GM19372 (cell line): ENCODE results near the gene DSCAM.

Source experiments
- ATAC-seq: cut with Tn5 transposase; IDR thresholded peaks from one replicate; pipeline ENCODE4 v1.9.1; 2021; ENCODE audit warnings: mild to moderate bottlenecking, low read depth, moderate library complexity; ENCODE audit not compliant: unreplicated experiment

Gene DSCAM

DNA sequence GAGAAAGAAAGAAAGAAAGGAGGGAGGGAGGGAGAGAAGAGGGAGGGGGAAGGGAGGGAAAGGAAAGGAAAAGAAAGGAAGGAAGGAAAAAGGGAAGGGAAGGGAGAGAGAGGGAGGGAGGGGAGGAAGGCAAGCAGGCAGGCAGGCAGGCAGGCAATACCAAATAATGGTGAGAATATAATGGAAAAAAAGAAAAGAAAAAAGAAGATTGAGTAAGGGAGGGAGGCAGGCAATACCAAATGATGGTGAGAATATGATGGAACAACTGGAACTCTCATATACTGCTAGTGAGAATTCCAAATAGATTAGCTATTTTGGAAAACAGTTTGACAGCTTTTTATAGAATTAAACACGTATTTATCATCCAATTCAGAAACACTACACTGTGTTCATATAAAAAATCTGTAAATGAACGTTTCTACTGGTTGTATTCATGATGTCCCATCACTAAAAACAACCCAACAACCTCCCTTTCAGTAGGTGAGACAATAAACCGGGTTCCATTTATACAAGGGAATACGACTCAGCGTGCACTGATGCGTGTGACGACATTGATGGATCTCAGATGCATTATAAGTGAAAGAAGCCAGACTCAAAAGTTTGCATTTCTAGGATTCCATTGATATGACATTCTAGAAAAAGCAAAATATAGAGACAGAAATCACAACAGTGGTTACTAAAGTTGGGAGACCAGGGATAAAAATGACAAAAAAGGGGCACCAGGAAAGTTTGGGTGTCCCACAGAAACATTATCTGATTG, 226.4 kb downstream of the DSCAM start:
- no peak for ATAC-seq

DNA sequence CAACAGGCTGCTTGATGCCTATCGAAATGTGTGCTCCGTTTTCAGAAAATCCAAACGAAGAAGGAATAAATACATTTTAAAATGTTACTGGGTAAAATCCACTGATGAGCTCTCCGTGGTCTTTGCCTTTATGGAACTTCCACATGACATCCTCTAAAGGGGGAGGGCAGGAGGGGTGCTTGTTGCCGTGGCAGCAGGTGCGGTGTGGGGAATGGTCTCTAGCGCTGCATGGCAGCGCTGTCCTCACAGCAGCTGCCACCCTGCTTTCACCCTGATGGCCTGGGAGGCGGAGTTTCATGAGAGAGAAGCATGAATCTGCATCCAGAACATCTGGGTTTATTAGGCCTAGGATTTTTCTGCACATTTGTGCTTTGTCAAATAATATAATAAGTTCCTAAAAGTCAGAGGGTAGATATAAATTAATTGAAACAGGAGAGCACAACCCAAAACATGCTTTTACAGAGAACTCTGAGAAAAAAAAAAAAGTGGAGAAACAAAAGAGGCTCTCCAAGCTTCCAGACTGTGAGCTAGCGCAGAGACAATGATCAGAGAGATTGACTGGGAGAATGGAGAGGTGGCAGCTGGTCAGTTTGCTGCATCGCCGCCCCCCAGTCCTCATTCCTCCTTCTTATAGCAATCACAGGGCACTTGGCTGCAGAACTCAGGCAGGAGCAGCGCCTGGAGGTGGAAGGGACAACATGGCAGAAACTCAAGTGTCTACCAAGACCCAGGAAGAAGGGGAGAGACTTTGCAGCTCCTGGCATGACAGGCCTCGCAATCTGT, 228.6 kb downstream of the DSCAM start:
- ATAC-seq = no peak

DNA sequence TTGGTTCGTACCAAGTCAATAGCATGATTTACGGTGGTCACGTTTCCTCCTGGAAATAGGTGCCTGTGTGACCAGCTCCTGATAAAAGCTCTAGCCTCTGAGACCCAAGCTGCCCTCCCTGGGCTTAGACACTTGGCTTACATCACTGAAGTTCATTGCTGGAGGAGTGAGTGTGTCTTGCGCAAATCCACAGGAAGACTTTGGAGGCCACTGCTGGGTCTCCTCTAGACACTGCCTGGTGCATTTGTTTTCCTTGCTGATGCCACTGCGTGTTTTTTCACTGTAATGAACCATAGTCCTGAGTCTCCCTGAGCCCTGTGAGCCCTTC, 230.6 kb downstream of the DSCAM start:
- ATAC-seq = no peak

DNA sequence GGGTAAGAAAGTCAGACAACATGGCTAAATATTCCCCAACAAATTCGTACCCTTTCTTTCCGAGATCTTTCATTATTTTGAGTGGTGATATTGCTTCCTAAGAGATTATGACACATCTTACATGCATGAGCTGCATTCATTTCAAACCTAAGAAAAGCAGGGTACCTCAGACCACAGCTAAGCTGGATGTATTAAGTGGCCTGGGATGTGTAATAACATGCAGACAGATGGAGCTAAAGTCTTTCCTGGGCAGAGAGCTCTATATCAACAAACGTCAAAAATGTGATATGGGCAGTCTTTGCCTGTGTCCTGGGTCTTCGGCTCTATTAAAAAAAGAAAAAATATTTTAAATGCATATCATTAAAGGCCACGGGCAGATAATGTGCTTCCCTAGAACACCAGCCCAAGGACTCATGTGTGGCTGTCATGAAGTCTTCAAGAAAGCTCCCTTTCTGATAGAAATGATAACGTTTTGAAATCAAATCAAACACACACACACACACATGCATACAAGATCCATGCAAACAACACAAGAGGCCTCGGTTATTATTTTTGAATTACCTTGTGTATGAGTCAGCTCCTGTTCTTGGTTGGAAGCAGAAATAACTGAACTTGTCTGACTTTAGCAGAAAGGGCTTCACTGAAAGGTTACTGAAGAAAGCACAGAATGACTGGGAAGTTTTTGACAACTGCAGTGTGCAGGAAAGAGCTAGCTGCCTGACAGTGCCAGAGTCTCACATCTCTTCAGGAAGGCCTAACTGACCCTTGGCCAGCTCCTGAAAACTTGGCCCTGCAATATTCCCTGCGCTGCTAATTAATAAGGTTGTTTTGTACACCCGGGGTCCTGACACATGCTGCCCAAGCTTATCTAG, 231.2 kb downstream of the DSCAM start:
- ATAC-seq = no peak

DNA sequence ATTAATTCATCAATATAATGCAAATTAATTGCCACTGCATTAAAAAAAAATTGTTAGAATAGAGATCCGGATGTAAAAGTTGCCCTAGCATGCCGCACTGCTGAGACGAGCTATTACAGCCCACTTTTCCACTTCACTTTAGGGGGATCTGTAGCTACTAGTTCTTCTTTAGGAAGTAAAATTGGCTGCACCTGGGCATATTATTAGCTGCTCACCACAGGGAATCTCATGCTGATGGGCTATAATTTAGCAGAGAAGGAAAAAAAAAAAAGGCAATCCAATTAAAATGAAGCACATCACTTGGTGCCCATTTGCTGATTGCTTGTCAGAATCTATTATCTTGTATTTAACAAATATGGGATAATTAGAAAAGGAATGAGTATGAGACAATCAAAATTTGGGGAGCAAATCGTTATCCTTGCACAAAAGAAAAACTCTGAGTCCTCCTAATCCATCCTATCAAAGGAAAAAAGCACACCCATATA, 233.4 kb downstream of the DSCAM start:
- ATAC-seq = no peak

DNA sequence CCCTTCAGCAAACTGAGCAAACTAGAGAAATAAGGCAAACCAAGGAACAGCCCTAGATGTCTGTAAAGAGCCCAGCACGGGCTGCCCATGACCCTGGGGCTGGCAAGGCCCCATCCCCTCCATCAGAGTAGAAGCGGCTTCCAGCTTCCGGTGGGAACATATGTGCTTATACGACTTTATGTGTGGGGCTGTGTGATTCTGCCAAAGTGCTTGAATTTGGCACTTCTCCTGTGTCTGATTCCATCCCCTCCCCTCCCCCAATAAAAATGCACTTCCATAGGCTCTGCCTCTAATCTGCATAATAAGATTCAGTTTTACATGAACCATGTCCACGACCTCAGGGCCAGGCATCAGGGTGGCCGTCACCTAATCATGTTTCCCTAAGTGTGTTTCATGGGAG, 236.6 kb downstream of the DSCAM start:
- no peak for ATAC-seq

DNA sequence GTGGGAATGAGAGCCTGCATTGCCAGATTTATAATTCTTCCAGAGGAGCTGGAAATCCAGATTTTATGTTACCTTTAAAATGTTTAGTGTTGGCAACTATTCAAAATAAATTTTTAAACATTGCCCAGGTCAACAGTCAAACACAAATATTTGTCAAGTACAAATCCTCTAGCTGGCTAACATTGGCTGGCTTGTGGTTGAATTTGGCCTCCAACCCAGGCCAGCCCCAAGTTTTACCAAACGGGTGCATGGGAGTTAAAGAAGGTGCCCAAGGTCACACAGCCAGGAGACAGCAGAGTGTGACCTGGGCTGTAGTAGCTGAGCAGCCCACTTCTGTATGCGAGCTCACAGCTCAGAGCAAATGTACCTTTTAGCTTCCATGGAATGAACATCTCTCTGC, 240.6 kb downstream of the DSCAM start:
- no peak for ATAC-seq

DNA sequence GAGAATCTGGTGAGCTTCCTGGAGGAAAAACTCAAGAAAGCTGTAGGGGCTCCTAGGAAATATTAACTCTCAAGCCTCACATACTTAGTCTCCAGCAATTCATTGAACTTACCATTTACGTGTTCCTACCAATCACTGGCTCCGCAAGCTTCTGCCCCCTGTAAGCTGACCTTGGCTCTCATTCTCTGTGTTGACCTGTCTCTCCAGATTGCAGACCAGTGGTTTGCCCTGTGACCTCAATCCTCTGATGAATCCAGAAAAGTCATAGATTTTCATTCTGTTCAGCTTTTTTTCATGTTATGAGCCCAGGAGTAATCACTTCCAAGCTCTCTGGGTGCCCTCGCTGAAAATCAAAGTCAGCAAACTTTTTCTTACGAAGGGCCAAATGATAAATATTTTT, 241.9 kb downstream of the DSCAM start:
- no peak for ATAC-seq

DNA sequence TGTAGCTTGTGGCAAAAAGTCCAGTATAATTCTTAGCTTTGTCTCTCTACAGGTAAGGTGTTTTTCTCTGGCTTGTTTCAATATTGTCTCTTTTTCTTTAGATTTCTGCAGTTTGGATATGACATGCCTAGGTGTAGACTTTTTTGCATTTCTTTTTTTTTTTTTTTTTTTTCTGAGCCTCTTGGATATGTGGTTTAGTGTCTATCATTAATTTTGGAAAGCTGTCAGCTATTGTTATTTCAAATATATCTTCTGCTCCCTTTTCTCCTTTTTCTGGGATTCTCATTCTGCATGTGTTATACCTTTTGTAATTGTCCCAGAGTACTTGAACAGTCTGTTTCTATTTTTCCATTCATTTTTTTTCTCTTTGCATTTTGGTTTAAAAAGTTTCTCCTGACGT, 243.2 kb downstream of the DSCAM start:
- ATAC-seq = no peak

DNA sequence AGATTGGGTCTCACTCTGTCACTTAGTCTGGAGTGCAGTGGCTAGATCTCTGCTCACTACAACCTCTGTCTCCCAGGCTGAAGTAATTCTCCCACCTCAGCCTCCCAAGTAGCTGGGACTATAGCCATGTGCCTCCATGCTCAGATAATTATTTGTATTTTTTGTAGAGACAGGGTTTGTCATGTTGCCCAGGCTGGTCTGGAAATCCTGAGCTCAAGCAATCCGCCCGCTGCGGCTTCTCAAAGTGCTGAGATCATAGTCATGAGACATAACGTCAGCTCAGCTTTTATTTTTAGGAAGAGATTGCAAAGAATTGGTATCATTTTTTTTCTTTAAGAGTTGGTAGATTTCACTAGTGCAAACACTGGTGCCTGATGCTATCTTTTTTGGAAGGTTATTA, 244.9 kb downstream of the DSCAM start:
- ATAC-seq = no peak

DNA sequence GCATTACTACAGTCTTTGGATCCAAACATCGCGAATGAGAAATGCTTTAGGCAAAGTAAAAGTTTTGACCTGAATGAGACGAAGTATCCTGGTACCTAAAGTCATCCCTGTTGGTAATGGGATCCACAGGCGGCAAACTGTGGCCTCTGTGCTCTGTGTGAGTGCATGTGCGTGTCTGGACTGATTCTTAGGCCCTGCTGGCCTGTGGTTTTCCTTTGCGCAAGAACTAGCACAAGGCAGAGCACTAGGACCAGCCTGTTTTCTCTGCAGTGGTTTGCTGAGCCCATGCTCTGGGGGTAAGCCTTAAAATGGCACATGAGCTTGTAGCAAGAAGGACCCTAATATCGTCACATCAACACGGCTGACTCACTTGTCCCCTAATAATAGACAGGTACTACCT, 251.2 kb downstream of the DSCAM start:
- ATAC-seq = no peak

DNA sequence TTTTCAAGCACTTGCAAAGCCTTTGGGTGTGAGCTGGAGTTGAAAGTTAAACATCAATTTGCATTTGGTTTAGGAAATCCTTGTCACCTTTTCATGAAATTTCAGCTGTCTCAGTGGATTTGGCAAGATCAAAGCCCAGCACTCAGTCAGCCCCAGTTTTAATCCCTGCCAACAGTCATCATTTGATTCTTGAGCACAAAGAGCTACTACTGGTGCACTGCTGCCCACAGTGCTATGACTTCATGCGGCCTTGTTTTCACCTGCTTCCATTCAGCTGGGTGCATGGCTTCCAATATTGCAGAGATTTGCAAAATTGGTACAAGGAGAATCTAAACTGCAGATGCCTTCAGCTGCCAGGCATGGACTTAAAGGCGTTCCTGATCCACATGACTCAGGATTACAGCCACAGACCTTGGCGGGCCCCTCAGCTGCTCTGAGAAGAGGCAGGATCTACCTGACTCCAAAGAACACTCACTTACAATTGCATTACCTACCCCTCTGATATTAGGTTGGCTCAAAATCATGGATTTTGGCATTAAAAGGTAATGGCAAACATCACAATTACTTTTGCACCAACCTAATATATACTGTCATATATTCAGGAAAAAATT, 259.1 kb downstream of the DSCAM start:
- ATAC-seq = no peak

DNA sequence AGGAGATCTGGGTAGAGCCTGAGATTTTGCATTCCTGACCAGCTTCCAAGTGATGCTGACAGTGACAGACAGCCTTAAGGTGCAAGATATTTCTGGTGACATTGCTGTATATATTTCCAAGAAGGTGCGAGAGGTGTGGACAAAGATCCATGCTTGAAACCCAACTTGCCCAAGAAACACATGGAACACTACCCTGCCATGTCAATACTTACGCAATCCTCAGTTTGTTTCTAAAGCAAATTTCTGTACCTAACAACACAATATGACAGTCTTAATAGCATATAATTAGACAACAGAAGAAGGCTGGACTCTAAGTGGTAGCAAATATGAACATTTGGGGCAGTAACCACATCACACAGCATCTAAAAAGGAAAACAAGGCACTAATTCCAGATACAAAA, 260.4 kb downstream of the DSCAM start:
- no peak for ATAC-seq

DNA sequence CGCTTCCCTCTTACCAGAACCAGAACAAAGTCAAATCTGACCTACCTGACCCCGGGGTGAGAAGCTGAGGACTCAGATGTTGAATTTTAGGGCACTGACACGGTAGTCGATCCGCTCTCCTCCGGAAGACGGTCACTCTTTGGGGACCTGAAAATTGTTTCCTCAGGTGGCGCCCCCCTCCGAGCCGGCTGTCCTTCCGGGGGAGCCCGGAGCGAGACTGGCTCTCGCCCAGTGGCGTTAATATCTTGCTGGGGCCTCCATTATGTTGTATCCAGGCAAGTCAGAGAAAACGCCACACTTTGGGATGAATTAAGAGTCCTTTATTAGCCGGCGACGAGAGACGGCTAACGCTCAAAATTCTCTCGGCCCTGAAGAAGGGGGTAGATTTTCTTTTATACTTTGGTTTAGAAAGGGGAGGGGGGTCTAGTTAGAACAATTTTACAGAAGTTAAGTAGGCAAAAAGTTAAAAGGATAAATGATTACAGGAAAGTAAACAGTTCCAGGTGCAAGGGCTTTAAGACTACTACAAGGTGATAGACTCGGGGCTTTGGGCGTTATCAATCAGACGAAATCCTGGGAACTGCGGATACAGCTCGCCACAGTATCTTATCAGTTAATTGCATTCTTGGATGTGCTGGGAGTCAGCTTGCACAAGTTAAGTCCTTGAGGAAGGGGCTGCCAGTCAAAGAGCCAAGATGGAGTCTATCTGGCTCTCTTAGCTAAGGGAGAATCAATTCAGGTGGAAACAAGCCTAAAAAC, 269.5 kb downstream of the DSCAM start:
- ATAC-seq = no peak

DNA sequence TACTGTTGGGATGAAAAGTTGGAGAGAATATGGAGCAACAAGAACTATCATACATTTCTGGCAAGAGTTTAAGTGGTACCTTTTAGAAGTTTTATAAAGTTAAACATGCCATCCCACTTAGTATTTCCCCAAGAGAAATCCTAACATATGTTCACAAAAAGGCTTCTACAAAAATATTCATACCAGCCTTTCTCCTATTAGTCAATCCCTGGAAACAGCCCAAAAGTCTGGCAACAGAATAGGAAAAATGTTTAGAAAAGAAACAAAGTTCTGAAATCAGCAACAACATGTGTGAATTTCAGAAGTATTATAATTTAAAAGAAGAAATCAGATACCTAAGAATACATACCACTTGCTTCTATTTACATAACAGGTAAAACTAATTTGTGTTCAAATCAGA, 271.0 kb downstream of the DSCAM start:
- no peak for ATAC-seq

DNA sequence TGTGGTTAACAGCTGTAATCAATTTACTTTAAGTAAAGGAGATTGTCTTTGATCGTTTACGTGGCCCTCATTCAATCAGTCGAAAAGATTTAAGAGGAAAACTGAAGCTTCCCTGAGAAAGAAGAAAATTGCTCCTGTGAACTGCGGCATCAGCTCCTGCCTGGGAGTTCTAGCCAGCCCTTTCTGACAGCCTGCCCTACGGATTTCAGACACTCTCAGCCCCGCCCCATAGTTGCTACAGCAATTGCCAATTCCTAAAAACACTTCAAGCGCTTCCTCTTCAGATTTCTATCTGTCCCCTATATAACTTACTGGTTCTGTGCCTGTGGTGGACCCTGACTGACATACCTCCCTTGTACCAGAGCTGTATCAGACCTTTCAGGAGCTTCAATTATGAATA, 277.6 kb downstream of the DSCAM start:
- no peak for ATAC-seq

DNA sequence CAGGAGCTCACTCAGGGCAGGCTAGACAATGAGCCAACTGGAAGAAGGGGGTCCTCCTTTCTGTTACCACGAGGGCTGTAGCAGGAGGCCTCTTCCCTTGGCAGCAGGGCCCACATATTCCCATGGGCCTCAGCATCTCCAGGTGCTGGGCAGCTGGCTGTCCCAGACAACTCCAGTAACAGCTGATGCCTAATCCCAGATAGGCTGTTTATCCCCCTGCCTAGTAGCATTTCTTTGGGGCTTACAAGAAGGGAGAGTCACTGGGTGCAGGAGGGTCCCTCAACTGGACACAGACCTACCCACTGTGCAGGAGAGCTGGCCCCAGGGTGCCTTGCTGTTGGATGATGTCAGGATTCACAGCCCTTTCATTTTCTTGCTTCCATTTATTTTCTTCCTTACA, 278.2 kb downstream of the DSCAM start:
- no peak for ATAC-seq

DNA sequence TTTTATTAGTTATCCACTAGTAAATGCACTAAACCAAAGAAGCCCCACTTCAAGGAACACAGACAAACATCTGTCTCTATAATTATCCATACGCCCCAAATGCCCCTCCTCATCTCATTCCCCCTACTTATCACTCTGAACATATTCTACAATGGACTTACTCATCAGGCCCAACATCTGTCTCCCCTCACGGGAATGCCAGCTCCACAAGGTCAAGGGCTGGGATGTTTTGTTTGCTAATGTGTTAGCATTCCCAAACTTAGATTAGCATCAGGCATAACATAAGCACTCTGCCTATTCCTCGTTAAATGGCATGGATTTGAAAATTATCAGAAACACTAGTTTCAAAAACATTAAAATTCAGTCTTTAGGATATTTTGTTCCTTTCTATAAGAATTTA, 279.5 kb downstream of the DSCAM start:
- no peak for ATAC-seq

DNA sequence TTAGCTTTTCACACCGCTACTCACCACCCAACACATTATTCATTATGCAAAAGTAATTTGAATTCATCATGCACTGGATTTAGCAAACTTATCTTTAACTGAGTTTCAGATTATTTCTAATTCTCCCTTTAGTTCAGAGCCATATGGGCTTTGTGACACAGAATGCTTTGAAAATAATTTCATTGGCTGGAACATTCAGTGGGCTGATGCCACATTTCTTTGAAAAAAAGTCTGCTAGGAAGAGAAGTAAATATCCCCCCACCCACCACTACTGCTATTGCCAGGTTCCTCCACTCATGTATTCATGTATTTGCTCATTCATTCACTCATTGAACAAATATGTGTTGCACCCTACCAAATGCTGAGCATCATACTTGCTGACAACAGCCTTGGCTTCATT, 280.5 kb downstream of the DSCAM start:
- ATAC-seq = no peak

DNA sequence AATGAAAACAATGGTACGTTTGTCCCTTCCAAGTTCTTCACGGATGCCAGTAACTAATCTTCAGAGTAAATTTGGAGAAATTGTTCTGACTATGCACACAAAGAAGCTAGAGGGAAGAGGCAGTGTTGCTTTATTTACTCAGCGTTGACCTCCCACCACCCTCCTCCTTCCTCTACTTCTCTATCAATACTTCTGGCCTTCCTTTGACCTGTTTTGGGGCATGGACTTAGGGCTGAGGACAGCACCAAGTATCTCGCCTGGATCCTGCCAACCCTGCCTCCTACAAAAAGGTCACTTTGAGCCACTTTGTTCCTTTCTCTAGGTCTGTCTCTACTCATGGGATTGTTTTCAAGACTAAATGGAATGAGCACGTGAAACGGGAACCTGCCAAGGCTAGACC, 282.6 kb downstream of the DSCAM start:
- ATAC-seq = no peak
